Activated effector memory CD4-positive, alpha-beta T cell treated with Interleukin-2 at 50 U/mL for 16 hours (primary cell): ENCODE data around the gene SLC44A1.

Experiments used
- DNase-seq: peaks from one replicate; pipeline ENCODE4 v3.0.0-alpha.2; 2020

Gene SLC44A1

GRCh38 chr9:105341434-105342146 is 97.1 kb downstream of the SLC44A1 start:
- no peak for DNase-seq

GRCh38 chr9:105342147-105342505 is 97.7 kb downstream of the SLC44A1 start:
- DNase-seq: no peak

GRCh38 chr9:105344283-105344682 is 99.8 kb downstream of the SLC44A1 start:
- DNase-seq: no peak

GRCh38 chr9:105345626-105346025 is 101.2 kb downstream of the SLC44A1 start:
- DNase-seq: no peak

GRCh38 chr9:105346273-105346672 is 101.8 kb downstream of the SLC44A1 start:
- no peak for DNase-seq

GRCh38 chr9:105354448-105354847 is 110.0 kb downstream of the SLC44A1 start:
- DNase-seq: no peak

GRCh38 chr9:105355781-105356180 is 111.3 kb downstream of the SLC44A1 start:
- no peak for DNase-seq

- no peak for DNase-seq
Observed at GRCh38 chr9:105357937-105358336, 113.5 kb downstream of the SLC44A1 start.

- no peak for DNase-seq
Observed at GRCh38 chr9:105359892-105360291, 115.4 kb downstream of the SLC44A1 start.

GRCh38 chr9:105360344-105360743 is 115.9 kb downstream of the SLC44A1 start:
- no peak for DNase-seq

GRCh38 chr9:105361873-105362272 is 117.4 kb downstream of the SLC44A1 start:
- DNase-seq: no peak

GRCh38 chr9:105362470-105362869 is 118.0 kb downstream of the SLC44A1 start:
- no peak for DNase-seq

- no peak for DNase-seq
Observed at GRCh38 chr9:105363837-105364236, 119.4 kb downstream of the SLC44A1 start.

GRCh38 chr9:105369911-105370310 is 125.5 kb downstream of the SLC44A1 start:
- DNase-seq: no peak

- DNase-seq: no peak
Observed at GRCh38 chr9:105373723-105374122, 129.3 kb downstream of the SLC44A1 start.

- DNase-seq: no peak
Observed at GRCh38 chr9:105375323-105375722, 130.9 kb downstream of the SLC44A1 start.

GRCh38 chr9:105376893-105377292 is 132.4 kb downstream of the SLC44A1 start:
- DNase-seq: no peak

- DNase-seq: no peak
Observed at GRCh38 chr9:105385381-105385985, 141.0 kb downstream of the SLC44A1 start.

GRCh38 chr9:105389796-105390195 is 145.3 kb downstream of the SLC44A1 start:
- no peak for DNase-seq

- no peak for DNase-seq
Observed at GRCh38 chr9:105390871-105391270, 146.4 kb downstream of the SLC44A1 start.

- DNase-seq: no peak
Observed at GRCh38 chr9:105391288-105391687, 146.8 kb downstream of the SLC44A1 start.

- DNase-seq: no peak
Observed at GRCh38 chr9:105392531-105392930, 148.1 kb downstream of the SLC44A1 start.

GRCh38 chr9:105393576-105394344 is 149.3 kb downstream of the SLC44A1 start:
- no peak for DNase-seq

- no peak for DNase-seq
Observed at GRCh38 chr9:105396441-105396840, 152.0 kb downstream of the SLC44A1 start.
